Mononuclear cell (primary cell): ENCODE data around the gene ABCC8. TPM values are rescaled to one million over a fixed set of nuclear protein-coding genes. Genes with fewer than 3 reads are reported as not detected.

Source experiments
- H3K27me3 ChIP-seq: 2 replicates; pipeline ENCODE4 v1.6.0; 2011; ENCODE audit warnings: low read length, control low read depth; ENCODE audit not compliant: insufficient read depth
- H3K4me1 ChIP-seq: 2 replicates; pipeline ENCODE4 v1.5.1; 2011; ENCODE audit warnings: mild to moderate bottlenecking, low read length, control low read depth; ENCODE audit not compliant: insufficient read depth
- H3K4me3 ChIP-seq: 2 replicates; pipeline ENCODE4 v1.5.1; 2011; ENCODE audit warnings: mild to moderate bottlenecking, low read length, moderate library complexity
- H3K9me3 ChIP-seq: 2 replicates; pipeline ENCODE4 v1.5.1; 2011; ENCODE audit warnings: low read depth, mild to moderate bottlenecking, control low read depth, low read length
- total RNA-seq: library from RNA; depleted of rRNA; stranded (reverse); fragments of >200 nt; gene quantifications from one replicate; pipeline ENCODE4 v1.2.3, GENCODE V29; 2012

Gene ABCC8
- total RNA-seq, 1 donor: under 0.01 TPM

GRCh38 chr11:17490232-17490631, 13.6 kb upstream of the ABCC8 start:
- Histone ChIP-seq H3K27me3 (no peaks in the 10 kb centered on the region), H3K9me3 (no peaks in the 10 kb centered on the region), H3K4me1 (no peaks in the 10 kb centered on the region), H3K4me3 (no peak overlapping the region)

DNA sequence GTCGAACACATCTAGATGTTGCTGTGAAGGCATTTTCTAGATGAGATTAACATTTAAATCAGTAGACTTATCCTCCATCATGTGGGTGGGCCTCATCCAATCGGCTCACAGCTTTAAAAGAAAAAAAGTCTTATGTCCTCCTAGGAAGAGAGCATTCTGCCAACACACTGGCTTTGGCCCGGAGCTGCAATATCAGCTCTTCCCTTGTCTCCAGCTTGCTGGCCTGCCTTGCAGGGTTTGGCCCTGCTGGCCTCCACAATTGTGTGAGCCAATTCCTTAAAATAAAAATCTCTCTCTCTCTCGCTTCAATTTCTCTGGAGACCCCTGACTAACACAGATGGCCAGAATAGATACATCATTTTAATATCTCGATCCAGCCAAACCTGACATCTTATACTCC, 13.1 kb upstream of the ABCC8 start:
- Histone ChIP-seq H3K9me3 (no peaks in the 10 kb centered on the region), H3K27me3 (no peaks in the 10 kb centered on the region), H3K4me1 (no peaks in the 10 kb centered on the region), H3K4me3 (no peak overlapping the region)

- H3K4me1 ChIP-seq: no peaks in the 10 kb centered on the region
- H3K4me3 ChIP-seq: no peak overlapping the region
- no peaks in the 10 kb centered on the region for H3K27me3 ChIP-seq
- no peaks in the 10 kb centered on the region for H3K9me3 ChIP-seq
These were observed 11.9 kb upstream of the ABCC8 start for GRCh38 chr11:17488563-17488962.

DNA sequence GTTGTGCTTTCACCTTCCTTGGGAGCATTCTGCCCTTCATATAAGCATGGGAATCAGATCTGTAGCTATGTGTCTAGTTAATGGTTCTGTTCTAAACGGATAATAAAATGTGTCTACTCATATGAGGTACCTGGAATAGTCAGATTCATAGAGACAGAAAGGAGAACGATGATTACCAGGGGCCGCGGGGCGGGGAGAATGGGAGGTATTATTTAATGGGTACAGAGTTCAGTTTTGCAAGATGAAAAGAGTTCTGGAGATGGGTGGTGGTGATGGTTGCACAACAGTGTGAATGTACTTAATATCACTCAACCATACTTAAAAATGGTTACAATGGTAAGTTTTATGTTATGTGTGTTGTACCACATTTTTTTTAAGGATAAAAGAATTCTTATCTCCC, 10.0 kb upstream of the ABCC8 start:
- Histone ChIP-seq H3K27me3 (no peaks in the 10 kb centered on the region), H3K4me3 (no peak overlapping the region), H3K9me3 (no peaks in the 10 kb centered on the region), H3K4me1 (no peaks in the 10 kb centered on the region)

DNA sequence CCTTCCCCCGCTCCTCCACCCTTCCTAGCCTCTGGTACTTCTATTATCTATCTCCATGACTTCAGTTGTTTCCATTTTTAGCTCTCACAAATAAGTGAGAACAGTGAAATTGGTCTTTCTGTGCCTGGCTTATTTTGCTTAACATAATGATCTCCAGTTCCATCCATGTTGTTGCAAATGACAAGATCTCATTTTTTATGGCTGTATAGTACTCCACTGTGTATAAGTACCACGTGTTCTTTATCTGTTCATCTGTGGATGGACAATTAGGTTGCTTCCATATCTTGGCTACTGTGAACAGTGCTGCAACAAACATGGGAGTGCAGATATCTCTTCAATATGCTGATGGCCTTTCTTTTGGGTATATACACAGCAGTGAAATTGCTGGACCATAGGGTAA, 6.9 kb upstream of the ABCC8 start:
- H3K9me3 ChIP-seq: no peaks in the 10 kb centered on the region
- H3K4me3 ChIP-seq: no peak overlapping the region
- no peaks in the 10 kb centered on the region for H3K4me1 ChIP-seq
- peaks cover 5% of the 10 kb centered on the region for H3K27me3 ChIP-seq

GRCh38 chr11:17481905-17482304, 5.3 kb upstream of the ABCC8 start:
- Histone ChIP-seq H3K4me3 (no peak overlapping the region), H3K9me3 (no peaks in the 10 kb centered on the region), H3K4me1 (no peaks in the 10 kb centered on the region), H3K27me3 (peaks cover 16% of the 10 kb centered on the region)

GRCh38 chr11:17479284-17480214, 2.9 kb upstream of the ABCC8 start:
- Histone ChIP-seq H3K27me3 (peaks cover 32% of the 10 kb centered on the region), H3K4me3 (no peak overlapping the region), H3K4me1 (no peaks in the 10 kb centered on the region), H3K9me3 (no peaks in the 10 kb centered on the region)

DNA sequence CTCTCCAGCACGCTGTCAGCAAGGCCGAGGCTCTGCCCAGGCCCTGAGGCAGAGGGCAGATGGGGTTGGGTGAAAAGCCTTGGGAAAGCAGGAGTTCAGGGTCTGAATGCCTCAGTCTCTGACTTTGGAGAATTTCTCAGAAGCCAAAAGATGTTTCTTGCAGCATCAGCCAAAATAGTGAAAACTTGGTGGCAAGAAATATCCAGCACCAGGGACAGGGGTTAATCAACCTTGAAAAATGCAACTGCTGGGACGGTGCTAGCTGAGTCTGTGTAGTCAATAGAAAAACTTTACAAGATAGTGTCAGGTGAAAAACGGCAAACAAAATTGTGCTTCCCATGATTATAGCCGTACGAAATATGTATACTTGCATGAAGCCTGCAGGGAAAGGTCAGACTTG, 1.4 kb upstream of the ABCC8 start:
- H3K4me1 ChIP-seq: no peaks in the 10 kb centered on the region
- H3K4me3 ChIP-seq: no peak overlapping the region
- H3K9me3 ChIP-seq: no peaks in the 10 kb centered on the region
- peaks cover 42% of the 10 kb centered on the region for H3K27me3 ChIP-seq

DNA sequence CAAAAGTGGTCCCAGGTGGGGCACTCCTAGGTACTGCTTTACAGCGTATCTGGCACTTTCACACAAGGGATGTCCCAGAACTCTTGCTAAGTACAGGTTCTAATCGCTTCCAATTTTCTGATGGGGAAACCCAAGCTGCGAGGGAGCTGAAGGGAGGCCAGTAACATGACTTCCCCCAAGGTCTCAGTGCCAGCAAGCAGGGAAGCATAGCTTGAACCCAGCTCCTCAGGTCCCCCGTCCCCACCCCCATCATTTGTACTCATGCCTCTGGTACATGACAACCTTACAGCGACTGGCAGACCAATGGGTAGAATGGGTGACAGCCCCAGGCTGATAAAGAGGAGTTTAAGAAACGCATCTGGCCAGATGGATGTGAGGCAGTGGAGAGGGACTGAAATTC, 716 bp upstream of the ABCC8 start:
- Histone ChIP-seq H3K4me3 (no peak overlapping the region), H3K9me3 (no peaks in the 10 kb centered on the region), H3K27me3 (peaks cover 42% of the 10 kb centered on the region), H3K4me1 (no peaks in the 10 kb centered on the region)

- peaks cover 42% of the 10 kb centered on the region for H3K27me3 ChIP-seq
- no peaks in the 10 kb centered on the region for H3K4me1 ChIP-seq
- no peak overlapping the region for H3K4me3 ChIP-seq
- no peaks in the 10 kb centered on the region for H3K9me3 ChIP-seq
These were observed 364 bp upstream of the ABCC8 start for GRCh38 chr11:17477084-17477333.

DNA sequence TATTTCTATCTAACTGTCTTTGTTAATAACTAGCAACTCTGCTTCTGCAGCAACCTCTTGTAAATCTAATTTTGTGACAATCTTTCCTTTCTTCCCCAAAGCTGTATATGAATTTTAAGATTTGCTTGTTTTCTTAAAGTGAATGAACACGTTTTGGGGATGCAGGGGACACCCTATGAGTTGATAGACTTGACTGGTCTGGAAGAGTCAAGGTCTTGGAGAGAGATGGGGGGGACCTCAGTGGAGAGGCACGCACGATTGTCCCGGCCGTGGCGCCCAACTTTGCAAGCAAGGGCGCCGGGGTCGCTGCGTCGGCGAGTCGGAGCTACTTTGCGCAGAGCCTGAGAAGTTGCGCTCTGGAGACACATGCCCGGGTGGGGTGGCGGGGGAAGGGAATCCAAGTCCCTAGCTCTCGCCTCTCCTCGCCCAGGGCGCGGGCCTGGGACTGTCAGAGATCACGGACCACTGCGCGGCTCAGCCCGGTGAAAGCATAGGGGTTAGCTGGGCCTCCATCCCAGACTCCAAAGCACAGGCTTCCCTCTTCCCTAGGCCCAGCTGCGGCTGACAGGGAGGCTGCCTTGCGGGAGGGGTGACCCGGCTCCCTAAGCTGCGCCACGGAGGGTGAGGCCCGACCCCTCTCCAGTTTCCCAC, 854 bp downstream of the ABCC8 start:
- no peaks in the 10 kb centered on the region for H3K9me3 ChIP-seq
- peaks cover 42% of the 10 kb centered on the region for H3K27me3 ChIP-seq
- H3K4me1 ChIP-seq: no peaks in the 10 kb centered on the region
- no peak overlapping the region for H3K4me3 ChIP-seq

- Histone ChIP-seq H3K4me1 (no peaks in the 10 kb centered on the region), H3K27me3 (peaks cover 36% of the 10 kb centered on the region), H3K9me3 (no peaks in the 10 kb centered on the region), H3K4me3 (no peak overlapping the region)
These were observed 3.4 kb downstream of the ABCC8 start for GRCh38 chr11:17473071-17473744.

DNA sequence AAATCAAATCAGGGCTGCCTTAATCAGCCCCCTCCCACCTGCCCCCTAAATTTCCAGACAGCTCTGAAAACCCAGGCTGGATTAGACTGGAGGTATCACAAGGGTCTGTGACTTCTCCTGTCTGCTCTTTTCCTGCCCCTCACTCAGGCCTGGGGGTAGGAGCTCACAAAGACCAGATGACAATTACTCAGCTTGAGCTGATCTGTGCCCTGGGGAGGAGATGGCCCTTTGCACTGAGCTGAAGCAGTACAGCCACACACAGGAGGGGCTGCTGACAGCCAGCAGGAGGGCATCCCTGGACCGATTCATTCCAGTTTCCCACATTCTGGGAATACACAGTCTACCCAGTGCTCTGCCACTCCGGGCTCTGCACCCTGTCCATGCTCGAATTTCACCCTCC, 4.2 kb downstream of the ABCC8 start:
- H3K4me1 ChIP-seq: no peaks in the 10 kb centered on the region
- no peaks in the 10 kb centered on the region for H3K9me3 ChIP-seq
- H3K4me3 ChIP-seq: no peak overlapping the region
- peaks cover 31% of the 10 kb centered on the region for H3K27me3 ChIP-seq

DNA sequence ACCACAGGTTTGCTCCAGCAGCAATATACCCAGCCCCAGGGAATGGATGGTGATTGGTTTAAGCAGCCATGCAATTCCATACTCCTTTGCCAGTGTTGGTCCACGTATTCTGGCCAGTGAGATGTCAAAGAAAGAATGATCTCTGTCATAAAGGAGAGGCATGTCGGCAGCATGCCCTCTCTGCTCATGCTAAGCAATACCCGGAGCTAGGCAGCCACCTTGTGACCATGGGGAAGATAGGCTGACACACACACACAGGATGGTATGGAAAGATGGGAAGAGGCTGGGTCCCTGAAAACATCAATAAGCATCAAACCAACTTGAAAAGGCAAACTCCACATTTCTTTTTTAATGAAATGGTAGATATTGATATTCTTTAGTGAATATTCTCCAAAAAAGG, 5.1 kb downstream of the ABCC8 start:
- Histone ChIP-seq H3K4me1 (no peaks in the 10 kb centered on the region), H3K9me3 (no peaks in the 10 kb centered on the region), H3K4me3 (no peak overlapping the region), H3K27me3 (peaks cover 26% of the 10 kb centered on the region)

GRCh38 chr11:17469998-17470397, 6.6 kb downstream of the ABCC8 start:
- Histone ChIP-seq H3K4me1 (no peaks in the 10 kb centered on the region), H3K27me3 (peaks cover 14% of the 10 kb centered on the region)

More at GRCh38 chr11:17469998-17470397, 6.6 kb downstream of the ABCC8 start:
- H3K4me3 ChIP-seq: no peak overlapping the region
- no peaks in the 10 kb centered on the region for H3K9me3 ChIP-seq
